Mammary epithelial cell (primary cell): ENCODE results near the gene RFNG.

ENCODE experiments used
- EZH2 ChIP-seq: IDR thresholded peaks from 2 replicates; pipeline ENCODE4 v1.6.1; 2012; ENCODE audit warnings: low read length, inconsistent platforms, borderline replicate concordance
- TF ChIP-seq, protein P1 (sequence below), 2 donors: IDR thresholded peaks in 1 of 2; conservative IDR thresholded peaks in 1 of 2; 2 replicates each; pipeline ENCODE4 v1.5.1; 2011 to 2012; ENCODE audit warnings: inconsistent platforms in 2 of 2, low read length in 2 of 2, mild to moderate bottlenecking in 2 of 2, control low read depth in 1 of 2, low read depth in 1 of 2; ENCODE audit not compliant: insufficient read depth in 1 of 2; ENCODE audit errors: extremely low read depth in 1 of 2

GRCh38 chr17:82065193-82065637 is 13.6 kb upstream of the RFNG start:
- TF ChIP-seq, protein P1, sequence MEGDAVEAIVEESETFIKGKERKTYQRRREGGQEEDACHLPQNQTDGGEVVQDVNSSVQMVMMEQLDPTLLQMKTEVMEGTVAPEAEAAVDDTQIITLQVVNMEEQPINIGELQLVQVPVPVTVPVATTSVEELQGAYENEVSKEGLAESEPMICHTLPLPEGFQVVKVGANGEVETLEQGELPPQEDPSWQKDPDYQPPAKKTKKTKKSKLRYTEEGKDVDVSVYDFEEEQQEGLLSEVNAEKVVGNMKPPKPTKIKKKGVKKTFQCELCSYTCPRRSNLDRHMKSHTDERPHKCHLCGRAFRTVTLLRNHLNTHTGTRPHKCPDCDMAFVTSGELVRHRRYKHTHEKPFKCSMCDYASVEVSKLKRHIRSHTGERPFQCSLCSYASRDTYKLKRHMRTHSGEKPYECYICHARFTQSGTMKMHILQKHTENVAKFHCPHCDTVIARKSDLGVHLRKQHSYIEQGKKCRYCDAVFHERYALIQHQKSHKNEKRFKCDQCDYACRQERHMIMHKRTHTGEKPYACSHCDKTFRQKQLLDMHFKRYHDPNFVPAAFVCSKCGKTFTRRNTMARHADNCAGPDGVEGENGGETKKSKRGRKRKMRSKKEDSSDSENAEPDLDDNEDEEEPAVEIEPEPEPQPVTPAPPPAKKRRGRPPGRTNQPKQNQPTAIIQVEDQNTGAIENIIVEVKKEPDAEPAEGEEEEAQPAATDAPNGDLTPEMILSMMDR (conservative IDR thresholded peaks at IDR 0.05 in 1 of 2, IDR thresholded peaks at IDR 0.05 in 1 of 2; ENCODE audit: extremely low read depth in 1 of 2, insufficient read depth in 1 of 2, low read depth in 1 of 2, low read length in 2 of 2): no peak
- TF ChIP-seq EZH2: no peak
